ENCODE measurements around the gene RRAGC.
A peak's percentile ranks its signal among the peaks of the same experiment; 100 is the strongest.

RRAGC gene

GRCh38 chr1:38793299-38793698, 66.3 kb downstream of the RRAGC start:
- Mint-ChIP-seq H3K4me1 (peaks cover 19% of the 10 kb centered on the region), H3K27me3 (ENCODE audit: low read depth) (peaks cover 14% of the 10 kb centered on the region), H3K4me3 (no peak overlapping the region), H3K36me3 (ENCODE audit: low read depth) (no peaks in the 10 kb centered on the region), H3K9me3 (peaks cover 15% of the 10 kb centered on the region), H3K27ac (no peak overlapping the region)
- no peak for TF ChIP-seq CTCF (IDR thresholded peaks at IDR 0.05; ENCODE audit: unreplicated experiment in 3 of 3)

- no peak for TF ChIP-seq CTCF (IDR thresholded peaks at IDR 0.05; ENCODE audit: unreplicated experiment in 3 of 3)
- Mint-ChIP-seq H3K4me1 (peaks cover 30% of the 10 kb centered on the region), H3K27ac (no peak overlapping the region), H3K4me3 (no peak overlapping the region), H3K9me3 (peaks cover 12% of the 10 kb centered on the region), H3K27me3 (ENCODE audit: low read depth) (peaks cover 21% of the 10 kb centered on the region), H3K36me3 (ENCODE audit: low read depth) (no peaks in the 10 kb centered on the region)
Observed at GRCh38 chr1:38791892-38792291, 67.7 kb downstream of the RRAGC start.

GRCh38 chr1:38791164-38791515, 68.4 kb downstream of the RRAGC start:
- Mint-ChIP-seq H3K4me3 (no peak overlapping the region), H3K27ac (no peak overlapping the region), H3K4me1 (peaks cover 35% of the 10 kb centered on the region), H3K9me3 (peaks cover 12% of the 10 kb centered on the region), H3K36me3 (ENCODE audit: low read depth) (no peaks in the 10 kb centered on the region), H3K27me3 (ENCODE audit: low read depth) (peaks cover 24% of the 10 kb centered on the region)
- no peak for TF ChIP-seq CTCF (IDR thresholded peaks at IDR 0.05; ENCODE audit: unreplicated experiment in 3 of 3)

- no peak for TF ChIP-seq CTCF (IDR thresholded peaks at IDR 0.05; ENCODE audit: unreplicated experiment in 3 of 3)
- Mint-ChIP-seq H3K27me3 (ENCODE audit: low read depth) (peaks cover 29% of the 10 kb centered on the region), H3K4me3 (no peak overlapping the region), H3K36me3 (ENCODE audit: low read depth) (no peaks in the 10 kb centered on the region), H3K27ac (no peak overlapping the region), H3K9me3 (peaks cover 12% of the 10 kb centered on the region), H3K4me1 (peaks cover 40% of the 10 kb centered on the region)
Observed at GRCh38 chr1:38790422-38791163, 69.0 kb downstream of the RRAGC start.

- no peaks in the 10 kb centered on the region for H3K36me3 Mint-ChIP-seq (ENCODE audit: low read depth)
Observed at GRCh38 chr1:38789498-38790169, 69.9 kb downstream of the RRAGC start.

More at GRCh38 chr1:38789498-38790169, 69.9 kb downstream of the RRAGC start:
- TF ChIP-seq CTCF (IDR thresholded peaks at IDR 0.05; ENCODE audit: unreplicated experiment in 3 of 3), result no peak
- Mint-ChIP-seq H3K27ac (peak overlapping the region in 1 of 3 experiments; percentile 68), H3K9me3 (peaks cover 7% of the 10 kb centered on the region), H3K4me1 (peaks cover 43% of the 10 kb centered on the region), H3K27me3 (ENCODE audit: low read depth) (peaks cover 32% of the 10 kb centered on the region), H3K4me3 (no peak overlapping the region)
